ENCODE results near the gene ROBO1.

DNA sequence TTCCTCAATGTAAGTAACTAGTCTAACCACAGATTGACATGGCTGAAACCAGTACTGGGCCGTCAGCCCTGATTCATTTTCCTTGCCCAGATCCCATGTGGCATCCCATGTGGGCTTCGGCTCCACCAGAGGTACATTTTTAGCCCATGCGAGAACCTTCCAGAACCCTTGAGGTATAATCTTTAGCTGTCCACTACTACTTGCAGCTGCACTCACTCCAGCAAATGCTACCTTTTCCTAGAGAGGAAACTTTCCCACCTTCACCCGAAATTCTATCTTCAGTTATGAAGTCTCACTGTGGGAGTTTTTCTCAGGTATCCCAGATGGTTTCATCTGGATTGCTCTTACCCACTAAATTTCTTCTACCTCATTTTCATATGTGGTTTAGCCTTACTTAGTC lies 907.2 kb downstream of the ROBO1 start:
- TF ChIP-seq, protein P1, sequence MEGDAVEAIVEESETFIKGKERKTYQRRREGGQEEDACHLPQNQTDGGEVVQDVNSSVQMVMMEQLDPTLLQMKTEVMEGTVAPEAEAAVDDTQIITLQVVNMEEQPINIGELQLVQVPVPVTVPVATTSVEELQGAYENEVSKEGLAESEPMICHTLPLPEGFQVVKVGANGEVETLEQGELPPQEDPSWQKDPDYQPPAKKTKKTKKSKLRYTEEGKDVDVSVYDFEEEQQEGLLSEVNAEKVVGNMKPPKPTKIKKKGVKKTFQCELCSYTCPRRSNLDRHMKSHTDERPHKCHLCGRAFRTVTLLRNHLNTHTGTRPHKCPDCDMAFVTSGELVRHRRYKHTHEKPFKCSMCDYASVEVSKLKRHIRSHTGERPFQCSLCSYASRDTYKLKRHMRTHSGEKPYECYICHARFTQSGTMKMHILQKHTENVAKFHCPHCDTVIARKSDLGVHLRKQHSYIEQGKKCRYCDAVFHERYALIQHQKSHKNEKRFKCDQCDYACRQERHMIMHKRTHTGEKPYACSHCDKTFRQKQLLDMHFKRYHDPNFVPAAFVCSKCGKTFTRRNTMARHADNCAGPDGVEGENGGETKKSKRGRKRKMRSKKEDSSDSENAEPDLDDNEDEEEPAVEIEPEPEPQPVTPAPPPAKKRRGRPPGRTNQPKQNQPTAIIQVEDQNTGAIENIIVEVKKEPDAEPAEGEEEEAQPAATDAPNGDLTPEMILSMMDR (conservative IDR thresholded peaks at IDR 0.05; ENCODE audit: low read depth, low read length): no peak
- no peak for TF ChIP-seq EZH2 (IDR thresholded peaks at IDR 0.05; ENCODE audit: borderline replicate concordance, low read depth, low read length, poor library complexity, severe bottlenecking)

All from A673 (cell line).